ENCODE measurements around the gene TCERG1L. TPM values are rescaled to one million over a fixed set of nuclear protein-coding genes. Genes with fewer than 3 reads are reported as not detected.

TCERG1L gene
- total RNA-seq, 1 donor from 2014 or later, result not detected

GRCh38 chr10:131243076-131243475, 68.4 kb downstream of the TCERG1L start:
- Histone ChIP-seq H3K9me3 (no peaks in the 10 kb centered on the region), H3K27ac (no peak overlapping the region), H3K27me3 (ENCODE audit: low read depth) (peaks cover 16% of the 10 kb centered on the region), H3K4me3 (no peak overlapping the region), H3K36me3 (no peaks in the 10 kb centered on the region), H3K4me1 (no peaks in the 10 kb centered on the region)
- intact Hi-C loops (cut with DNase I), result no loop called here
- no peak for DNase-seq
- no peak for ATAC-seq
- TF ChIP-seq CTCF (IDR thresholded peaks at IDR 0.05), result no peak

GRCh38 chr10:131242007-131242406, 69.5 kb downstream of the TCERG1L start:
- no peaks in the 10 kb centered on the region for H3K4me1 ChIP-seq
- H3K4me3 ChIP-seq, result no peak overlapping the region
- H3K27me3 ChIP-seq (ENCODE audit: low read depth), result peaks cover 19% of the 10 kb centered on the region
- no peak overlapping the region for H3K27ac ChIP-seq
- intact Hi-C loops (cut with DNase I), result no loop called here
- H3K9me3 ChIP-seq, result no peaks in the 10 kb centered on the region
- no peak for TF ChIP-seq CTCF (IDR thresholded peaks at IDR 0.05)
- DNase-seq (peak; percentile 45), ATAC-seq (no peak)
- H3K36me3 ChIP-seq, result no peaks in the 10 kb centered on the region

- Histone ChIP-seq H3K4me1 (no peaks in the 10 kb centered on the region), H3K36me3 (no peaks in the 10 kb centered on the region), H3K27me3 (ENCODE audit: low read depth) (peaks cover 26% of the 10 kb centered on the region), H3K9me3 (no peaks in the 10 kb centered on the region), H3K27ac (no peak overlapping the region), H3K4me3 (no peak overlapping the region)
- intact Hi-C loops (cut with DNase I), result no loop called here
- ATAC-seq (no peak), DNase-seq (no peak)
- TF ChIP-seq CTCF (IDR thresholded peaks at IDR 0.05), result no peak
Measured at GRCh38 chr10:131240691-131241090, 70.8 kb downstream of the TCERG1L start.

GRCh38 chr10:131239926-131240325, 71.6 kb downstream of the TCERG1L start:
- Histone ChIP-seq H3K4me1 (no peaks in the 10 kb centered on the region), H3K4me3 (no peak overlapping the region), H3K36me3 (no peaks in the 10 kb centered on the region), H3K9me3 (no peaks in the 10 kb centered on the region), H3K27ac (no peak overlapping the region), H3K27me3 (ENCODE audit: low read depth) (peaks cover 26% of the 10 kb centered on the region)
- ATAC-seq, result no peak
- intact Hi-C loops (cut with DNase I), result no loop called here
- no peak for TF ChIP-seq CTCF (IDR thresholded peaks at IDR 0.05)
- DNase-seq, result no peak

- no peak for ATAC-seq
- Histone ChIP-seq H3K27me3 (ENCODE audit: low read depth) (peaks cover 26% of the 10 kb centered on the region), H3K27ac (no peak overlapping the region), H3K4me1 (no peaks in the 10 kb centered on the region), H3K4me3 (no peak overlapping the region), H3K9me3 (no peaks in the 10 kb centered on the region), H3K36me3 (no peaks in the 10 kb centered on the region)
- no peak for TF ChIP-seq CTCF (IDR thresholded peaks at IDR 0.05)
- intact Hi-C loops (cut with DNase I), result no loop called here
- DNase-seq, result no peak
Measured at GRCh38 chr10:131239450-131239849, 72.1 kb downstream of the TCERG1L start.
